ENCODE data around the gene SLC38A4.

The SLC38A4 gene

DNA sequence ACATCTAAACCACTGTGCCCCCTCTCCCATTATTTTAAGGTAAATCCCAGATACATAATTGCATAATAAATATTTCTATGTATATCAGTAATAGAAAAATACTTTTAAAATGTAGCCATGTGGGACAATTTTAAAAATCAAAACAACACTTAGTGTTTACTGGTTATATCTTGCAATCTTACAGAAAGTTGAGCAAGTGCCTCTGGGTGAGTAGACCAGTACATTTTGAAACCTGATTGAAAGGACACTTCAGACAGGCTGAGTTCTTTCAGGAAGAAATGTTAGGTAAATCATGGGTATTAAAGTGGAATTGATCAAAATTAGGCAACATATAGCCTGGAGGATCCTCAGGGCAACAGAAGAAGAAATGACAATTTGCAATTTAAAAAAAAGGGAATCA is 7.2 kb downstream of the SLC38A4 start:
- no peak overlapping the region for H3K4me3 ChIP-seq (ENCODE audit: control insufficient read depth, low read depth, low read length)
- no peak for DNase-seq (ENCODE audit: low read depth)

DNA sequence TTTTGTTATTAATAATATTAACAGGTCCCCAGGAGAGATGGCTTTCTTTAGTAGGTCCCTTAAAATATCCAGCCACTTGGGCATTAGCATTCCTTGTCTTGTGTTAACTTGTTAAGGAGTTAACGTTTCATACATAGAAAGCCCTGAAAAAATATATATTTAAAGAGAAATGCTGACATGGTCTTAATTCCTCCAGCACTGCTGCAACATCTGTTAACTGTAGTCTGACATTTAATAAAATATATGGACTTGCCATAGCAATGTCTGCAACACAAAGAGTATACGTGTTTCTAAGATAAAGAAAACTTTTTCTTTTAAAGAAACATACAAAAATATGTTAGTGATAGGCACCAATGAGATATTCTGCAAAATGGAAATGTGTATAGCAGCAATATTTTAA is 10.0 kb downstream of the SLC38A4 start:
- no peak for DNase-seq (ENCODE audit: low read depth)
- TF ChIP-seq, protein P1, sequence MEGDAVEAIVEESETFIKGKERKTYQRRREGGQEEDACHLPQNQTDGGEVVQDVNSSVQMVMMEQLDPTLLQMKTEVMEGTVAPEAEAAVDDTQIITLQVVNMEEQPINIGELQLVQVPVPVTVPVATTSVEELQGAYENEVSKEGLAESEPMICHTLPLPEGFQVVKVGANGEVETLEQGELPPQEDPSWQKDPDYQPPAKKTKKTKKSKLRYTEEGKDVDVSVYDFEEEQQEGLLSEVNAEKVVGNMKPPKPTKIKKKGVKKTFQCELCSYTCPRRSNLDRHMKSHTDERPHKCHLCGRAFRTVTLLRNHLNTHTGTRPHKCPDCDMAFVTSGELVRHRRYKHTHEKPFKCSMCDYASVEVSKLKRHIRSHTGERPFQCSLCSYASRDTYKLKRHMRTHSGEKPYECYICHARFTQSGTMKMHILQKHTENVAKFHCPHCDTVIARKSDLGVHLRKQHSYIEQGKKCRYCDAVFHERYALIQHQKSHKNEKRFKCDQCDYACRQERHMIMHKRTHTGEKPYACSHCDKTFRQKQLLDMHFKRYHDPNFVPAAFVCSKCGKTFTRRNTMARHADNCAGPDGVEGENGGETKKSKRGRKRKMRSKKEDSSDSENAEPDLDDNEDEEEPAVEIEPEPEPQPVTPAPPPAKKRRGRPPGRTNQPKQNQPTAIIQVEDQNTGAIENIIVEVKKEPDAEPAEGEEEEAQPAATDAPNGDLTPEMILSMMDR (conservative IDR thresholded peaks at IDR 0.05; ENCODE audit: control insufficient read depth, insufficient read depth, low read depth, low read length) = no peak
- H3K4me3 ChIP-seq (ENCODE audit: control insufficient read depth, low read depth, low read length) = no peak overlapping the region

More for the DNA sequence above, 7.2 kb downstream of the SLC38A4 start:
- TF ChIP-seq, protein P1 (conservative IDR thresholded peaks at IDR 0.05; ENCODE audit: control insufficient read depth, insufficient read depth, low read depth, low read length) = no peak

DNA sequence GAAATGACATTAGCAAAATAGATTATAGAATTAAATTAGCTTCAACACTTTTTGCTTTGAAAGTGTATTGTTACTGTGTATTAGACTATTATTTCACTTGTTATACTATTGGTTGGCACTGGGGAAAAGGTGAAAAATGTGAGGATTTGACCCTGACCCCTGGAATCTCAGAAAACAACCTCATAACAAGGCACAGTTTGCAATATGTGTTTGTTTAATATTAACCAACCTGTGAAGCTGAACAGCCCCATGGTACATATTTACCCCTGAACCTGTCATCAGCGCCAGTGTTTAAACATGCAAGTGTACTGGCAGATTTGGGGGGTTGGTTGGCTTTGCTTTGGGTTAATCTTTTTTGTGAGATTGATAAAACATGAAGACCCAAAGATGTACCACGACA is 11.7 kb downstream of the SLC38A4 start:
- H3K4me3 ChIP-seq (ENCODE audit: control insufficient read depth, low read depth, low read length) = no peak overlapping the region
- TF ChIP-seq, protein P1 (conservative IDR thresholded peaks at IDR 0.05; ENCODE audit: control insufficient read depth, insufficient read depth, low read depth, low read length) = no peak
- no peak for DNase-seq (ENCODE audit: low read depth)

DNA sequence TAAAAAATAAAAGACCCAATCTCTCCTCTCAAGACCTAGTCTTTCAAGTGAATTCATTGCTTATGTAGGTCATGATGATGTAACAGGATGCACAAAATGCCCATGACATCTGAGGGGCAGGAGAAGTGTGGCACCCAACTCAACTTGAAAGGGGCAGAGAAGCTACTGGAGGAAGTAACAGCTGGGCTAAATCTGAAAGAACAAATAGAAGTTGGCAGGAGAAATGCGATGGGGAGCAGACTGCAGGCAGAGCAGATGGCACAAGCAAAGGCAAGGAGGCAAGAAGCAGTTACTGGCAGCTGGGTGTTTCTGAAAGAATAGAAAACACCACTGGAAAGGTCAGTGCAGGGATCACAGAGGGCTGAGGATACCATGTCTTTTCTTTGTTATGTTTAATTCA is 14.6 kb downstream of the SLC38A4 start:
- TF ChIP-seq, protein P1 (conservative IDR thresholded peaks at IDR 0.05; ENCODE audit: control insufficient read depth, insufficient read depth, low read depth, low read length) = no peak
- H3K4me3 ChIP-seq (ENCODE audit: control insufficient read depth, low read depth, low read length) = no peak overlapping the region
- DNase-seq (ENCODE audit: low read depth) = no peak

DNA sequence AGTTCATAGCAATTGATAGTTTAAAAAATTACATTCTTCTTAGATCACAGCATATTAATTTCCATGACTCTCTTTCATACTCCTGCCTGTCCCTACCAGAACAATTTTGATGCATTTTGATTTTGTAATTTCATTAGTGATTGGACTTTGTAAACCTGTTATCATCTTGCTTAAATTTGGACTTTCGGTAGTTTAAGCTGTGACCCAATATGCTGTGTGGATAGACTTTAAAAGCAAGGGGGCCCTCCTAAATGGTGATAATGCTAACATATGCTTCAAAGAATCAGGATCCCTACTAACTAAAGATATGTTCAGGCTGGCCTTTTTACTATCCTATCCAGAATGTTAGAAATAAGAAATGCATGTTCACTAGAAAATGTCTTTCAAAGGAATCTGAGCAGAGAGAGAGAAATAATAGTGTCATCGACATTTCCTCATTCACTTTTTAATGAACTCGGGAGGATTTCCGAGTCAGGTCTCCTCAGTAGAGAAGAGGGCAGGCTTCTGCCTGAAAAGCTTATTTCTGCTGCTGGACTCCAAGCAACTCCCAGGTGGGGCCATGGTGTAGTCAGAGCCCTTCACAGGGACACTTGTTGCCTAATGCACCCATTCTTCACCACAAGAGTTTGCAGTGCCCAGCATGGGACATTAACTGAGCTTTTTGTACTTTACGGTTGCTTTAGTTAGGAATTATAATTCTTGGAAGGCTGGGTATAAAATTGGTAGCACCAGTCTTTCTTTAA is 16.7 kb downstream of the SLC38A4 start:
- TF ChIP-seq, protein P1 (conservative IDR thresholded peaks at IDR 0.05; ENCODE audit: control insufficient read depth, insufficient read depth, low read depth, low read length) = no peak
- no peak overlapping the region for H3K4me3 ChIP-seq (ENCODE audit: control insufficient read depth, low read depth, low read length)
- DNase-seq (ENCODE audit: low read depth) = no peak

DNA sequence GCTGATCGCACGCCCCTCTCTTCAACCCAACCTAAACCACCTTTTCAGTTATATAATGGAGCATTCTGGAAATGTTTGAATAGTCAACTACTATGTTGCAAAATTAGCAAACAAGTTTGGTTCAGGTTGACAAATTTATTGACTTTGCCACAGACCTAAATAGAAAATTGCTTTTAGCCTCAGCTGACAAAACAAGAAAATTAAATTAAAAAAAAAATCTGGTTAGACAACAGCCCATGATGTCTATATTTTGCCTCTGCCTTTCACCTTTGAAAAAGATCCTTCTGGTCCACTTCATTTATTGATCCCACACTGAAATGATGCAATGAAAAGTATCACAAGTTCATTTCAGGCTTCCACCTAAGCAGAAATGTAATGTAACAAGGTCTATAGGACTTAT is 17.5 kb downstream of the SLC38A4 start:
- TF ChIP-seq, protein P1 (conservative IDR thresholded peaks at IDR 0.05; ENCODE audit: control insufficient read depth, insufficient read depth, low read depth, low read length) = no peak
- H3K4me3 ChIP-seq (ENCODE audit: control insufficient read depth, low read depth, low read length) = no peak overlapping the region
- no peak for DNase-seq (ENCODE audit: low read depth)
